ENCODE data around the gene CCT7. TPM values are rescaled to one million over a fixed set of nuclear protein-coding genes. Genes with fewer than 3 reads are reported as not detected.

CCT7 gene
- 627 and 648 TPM in 2 replicates for total RNA-seq (2021)
- Bru-seq, nascent RNA = percentile 96 among the genes with signal in this experiment
- percentile 93 among the genes with signal in this experiment for BruChase-seq, experiment 1, labeled RNA remaining after a 2-hour chase
- BruChase-seq, experiment 2, labeled RNA remaining after a 6-hour chase = percentile 97 among the genes with signal in this experiment
- long read RNA-seq, transcript CCT7-201 (12 exons, 1,916 nt) = major isoform, 1,410 of 1,540 reads
- long read RNA-seq, transcript CCT7-202 (7 exons, 1,234 nt) = minor isoform, 8 of 1,540 reads
- long read RNA-seq, partial matches to known transcripts = 77 of 1,540 reads
- long read RNA-seq, other reads (novel, unspliced or antisense) = 38 of 1,540 reads

- peak within 1 kb of the TSS; percentile 93 for H3K27ac ChIP-seq (ENCODE audit: low read depth, low read length, poor library complexity, severe bottlenecking)
- ChIA-PET CTCF (interaction anchor here (0.6 kb wide), 1 partner anchor 231 kb away, joined by 6 read pairs; no protein-coding TSS in a partner anchor), POLR2A (ENCODE audit: low non-redundant PET) (no interaction called here)
- TF ChIP-seq CTCF (conservative IDR thresholded peaks at IDR 0.05; ENCODE audit: low read depth, low read length) (no peak), EZH2 (IDR thresholded peaks at IDR 0.05; ENCODE audit: borderline replicate concordance, low read depth, low read length, poor library complexity, severe bottlenecking) (no peak)
- BruUV-seq (replicated peaks) = TSS peak; percentile 68
- peaks cover 12% of the 10 kb centered on the region for H3K4me1 ChIP-seq (ENCODE audit: insufficient read depth, low read length, poor library complexity, severe bottlenecking)
- no peaks in the 10 kb centered on the region for H3K27me3 ChIP-seq (replicated peaks; ENCODE audit: insufficient read depth, low read depth, low read length, poor library complexity)
- H3K4me3 ChIP-seq (ENCODE audit: low read depth, low read length, poor library complexity, severe bottlenecking) = peak within 1 kb of the TSS; percentile 75
- H3K36me3 ChIP-seq (ENCODE audit: insufficient read depth, low read length, poor library complexity, severe bottlenecking) = peaks cover 20% of the 10 kb centered on the region
- intact Hi-C loops (cut with micrococcal nuclease; ENCODE audit: unreplicated experiment) = no loop called here
- DNase-seq (ENCODE audit: low spot score) = peak; percentile 97
- no peaks in the 10 kb centered on the region for H3K9me3 ChIP-seq (ENCODE audit: low read depth, low read length, poor library complexity, severe bottlenecking)
Observed at GRCh38 chr2:73233932-73234832, at the start of gene CCT7. Gene CCT7, plus strand, starts transcription at chr2:73234308. Its CDS starts 71 bp downstream, at chr2:73234379.

- H3K4me1 ChIP-seq (ENCODE audit: insufficient read depth, low read length, poor library complexity, severe bottlenecking) = no peaks in the 10 kb centered on the region
- no peaks in the 10 kb centered on the region for H3K9me3 ChIP-seq (ENCODE audit: low read depth, low read length, poor library complexity, severe bottlenecking)
- intact Hi-C loops (cut with micrococcal nuclease; ENCODE audit: unreplicated experiment) = no loop called here
- DNase-seq (ENCODE audit: low spot score) = no peak
- CTCF ChIA-PET = no interaction called here
- POLR2A ChIA-PET (ENCODE audit: low non-redundant PET) = no interaction called here
- BruUV-seq (replicated peaks) = no TSS peak
- no peaks in the 10 kb centered on the region for H3K27me3 ChIP-seq (replicated peaks; ENCODE audit: insufficient read depth, low read depth, low read length, poor library complexity)
- H3K27ac ChIP-seq (ENCODE audit: low read depth, low read length, poor library complexity, severe bottlenecking) = no peak overlapping the region
- no peak overlapping the region for H3K4me3 ChIP-seq (ENCODE audit: low read depth, low read length, poor library complexity, severe bottlenecking)
- TF ChIP-seq EZH2 (IDR thresholded peaks at IDR 0.05; ENCODE audit: borderline replicate concordance, low read depth, low read length, poor library complexity, severe bottlenecking) = no peak
- TF ChIP-seq CTCF (conservative IDR thresholded peaks at IDR 0.05; ENCODE audit: low read depth, low read length) = no peak
- H3K36me3 ChIP-seq (ENCODE audit: insufficient read depth, low read length, poor library complexity, severe bottlenecking) = no peaks in the 10 kb centered on the region
Observed at GRCh38 chr2:73185965-73186364, 48.1 kb upstream of the CCT7 start.

GRCh38 chr2:73187549-73187948, 46.6 kb upstream of the CCT7 start:
- no peaks in the 10 kb centered on the region for H3K36me3 ChIP-seq (ENCODE audit: insufficient read depth, low read length, poor library complexity, severe bottlenecking)
- intact Hi-C loops (cut with micrococcal nuclease; ENCODE audit: unreplicated experiment) = no loop called here
- H3K27me3 ChIP-seq (replicated peaks; ENCODE audit: insufficient read depth, low read depth, low read length, poor library complexity) = no peaks in the 10 kb centered on the region
- TF ChIP-seq CTCF (conservative IDR thresholded peaks at IDR 0.05; ENCODE audit: low read depth, low read length) (no peak), EZH2 (IDR thresholded peaks at IDR 0.05; ENCODE audit: borderline replicate concordance, low read depth, low read length, poor library complexity, severe bottlenecking) (no peak)
- CTCF ChIA-PET = interaction anchor here (1.4 kb wide), 1 partner anchor 10 kb away, joined by 4 read pairs; no protein-coding TSS in a partner anchor
- POLR2A ChIA-PET (ENCODE audit: low non-redundant PET) = no interaction called here
- H3K4me1 ChIP-seq (ENCODE audit: insufficient read depth, low read length, poor library complexity, severe bottlenecking) = no peaks in the 10 kb centered on the region
- H3K9me3 ChIP-seq (ENCODE audit: low read depth, low read length, poor library complexity, severe bottlenecking) = no peaks in the 10 kb centered on the region
- no peak for DNase-seq (ENCODE audit: low spot score)
- H3K4me3 ChIP-seq (ENCODE audit: low read depth, low read length, poor library complexity, severe bottlenecking) = no peak overlapping the region
- BruUV-seq (replicated peaks) = no TSS peak
- no peak overlapping the region for H3K27ac ChIP-seq (ENCODE audit: low read depth, low read length, poor library complexity, severe bottlenecking)
